ENCODE data around the gene SHANK1.

SHANK1 gene

GRCh38 chr19:50649433-50650391 lies 69.9 kb downstream of the SHANK1 start, which contains the start of gene C19orf81:
Gene C19orf81, plus strand, starts transcription at chr19:50649445. Its CDS starts 0 bp downstream, at chr19:50649445.
- H3K27ac ChIP-seq, result no peak within 1 kb of the TSS
- POLR2A ChIA-PET (ENCODE audit: low non-redundant PET), result no interaction called here
- no peak for DNase-seq (ENCODE audit: low spot score)
- CTCF ChIA-PET, result no interaction called here
- TF ChIP-seq, protein P1, sequence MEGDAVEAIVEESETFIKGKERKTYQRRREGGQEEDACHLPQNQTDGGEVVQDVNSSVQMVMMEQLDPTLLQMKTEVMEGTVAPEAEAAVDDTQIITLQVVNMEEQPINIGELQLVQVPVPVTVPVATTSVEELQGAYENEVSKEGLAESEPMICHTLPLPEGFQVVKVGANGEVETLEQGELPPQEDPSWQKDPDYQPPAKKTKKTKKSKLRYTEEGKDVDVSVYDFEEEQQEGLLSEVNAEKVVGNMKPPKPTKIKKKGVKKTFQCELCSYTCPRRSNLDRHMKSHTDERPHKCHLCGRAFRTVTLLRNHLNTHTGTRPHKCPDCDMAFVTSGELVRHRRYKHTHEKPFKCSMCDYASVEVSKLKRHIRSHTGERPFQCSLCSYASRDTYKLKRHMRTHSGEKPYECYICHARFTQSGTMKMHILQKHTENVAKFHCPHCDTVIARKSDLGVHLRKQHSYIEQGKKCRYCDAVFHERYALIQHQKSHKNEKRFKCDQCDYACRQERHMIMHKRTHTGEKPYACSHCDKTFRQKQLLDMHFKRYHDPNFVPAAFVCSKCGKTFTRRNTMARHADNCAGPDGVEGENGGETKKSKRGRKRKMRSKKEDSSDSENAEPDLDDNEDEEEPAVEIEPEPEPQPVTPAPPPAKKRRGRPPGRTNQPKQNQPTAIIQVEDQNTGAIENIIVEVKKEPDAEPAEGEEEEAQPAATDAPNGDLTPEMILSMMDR (conservative IDR thresholded peaks at IDR 0.05; ENCODE audit: low read depth), result no peak

DNA sequence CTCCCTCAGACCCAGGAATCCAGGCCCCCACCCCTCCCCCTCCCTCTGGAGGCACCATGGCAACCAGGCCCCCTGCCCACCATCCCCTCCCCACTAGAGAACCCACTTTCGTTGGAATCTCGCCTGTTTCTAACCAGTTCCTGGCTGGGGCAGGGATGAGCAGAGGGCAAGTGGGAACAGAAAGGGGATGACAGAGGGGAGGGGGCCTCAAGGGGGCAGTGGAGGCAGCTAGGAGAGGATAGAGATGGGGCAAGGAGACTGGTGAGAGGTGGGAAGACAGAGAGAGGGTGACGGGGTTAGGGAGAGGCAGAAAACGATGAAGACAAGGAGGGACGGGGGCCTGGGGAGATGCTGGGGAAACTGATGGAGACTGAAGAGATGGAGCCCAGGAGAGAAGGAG lies 70.9 kb downstream of the SHANK1 start:
- CTCF ChIA-PET, result no interaction called here
- TF ChIP-seq, protein P1 (conservative IDR thresholded peaks at IDR 0.05; ENCODE audit: low read depth), result no peak
- POLR2A ChIA-PET (ENCODE audit: low non-redundant PET), result no interaction called here
- DNase-seq (ENCODE audit: low spot score), result no peak
- no peak overlapping the region for H3K27ac ChIP-seq

DNA sequence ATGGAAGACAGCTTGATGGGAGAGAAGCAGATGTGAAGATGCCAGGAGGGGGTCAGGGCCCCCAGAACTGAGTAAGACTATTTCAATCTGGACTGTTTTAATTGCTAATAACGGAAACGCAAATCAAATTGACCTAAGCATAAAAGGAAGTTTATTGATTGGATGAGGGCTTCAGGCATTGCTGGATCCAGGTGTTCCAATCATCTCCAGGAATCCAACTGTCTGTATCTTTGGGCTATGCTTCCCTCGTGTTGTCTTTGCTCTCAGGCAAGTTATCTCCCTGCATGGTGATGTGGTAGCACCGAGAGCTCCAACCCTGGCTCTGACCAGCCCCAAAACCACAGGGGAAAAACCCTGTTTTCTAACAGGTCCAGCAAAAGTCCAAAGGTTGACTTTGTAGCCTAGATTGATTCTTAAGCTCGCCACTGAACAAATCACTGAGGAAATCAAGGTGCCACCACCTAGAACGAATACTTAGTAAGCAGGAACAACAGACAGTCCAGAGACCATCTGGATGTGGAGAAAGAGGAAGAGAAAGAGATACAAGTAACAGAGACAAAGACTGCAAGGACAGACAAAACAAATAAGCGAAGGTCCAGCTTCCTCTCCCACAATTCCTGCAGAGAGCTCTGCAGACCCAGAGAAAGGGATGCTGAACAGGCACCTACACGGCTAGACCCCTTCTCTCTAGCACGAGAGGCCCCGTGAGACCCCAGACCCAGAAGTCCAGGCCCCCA lies 71.6 kb downstream of the SHANK1 start:
- POLR2A ChIA-PET (ENCODE audit: low non-redundant PET), result no interaction called here
- no peak for DNase-seq (ENCODE audit: low spot score)
- H3K27ac ChIP-seq, result no peak overlapping the region
- TF ChIP-seq, protein P1 (conservative IDR thresholded peaks at IDR 0.05; ENCODE audit: low read depth), result no peak
- CTCF ChIA-PET, result no interaction called here

DNA sequence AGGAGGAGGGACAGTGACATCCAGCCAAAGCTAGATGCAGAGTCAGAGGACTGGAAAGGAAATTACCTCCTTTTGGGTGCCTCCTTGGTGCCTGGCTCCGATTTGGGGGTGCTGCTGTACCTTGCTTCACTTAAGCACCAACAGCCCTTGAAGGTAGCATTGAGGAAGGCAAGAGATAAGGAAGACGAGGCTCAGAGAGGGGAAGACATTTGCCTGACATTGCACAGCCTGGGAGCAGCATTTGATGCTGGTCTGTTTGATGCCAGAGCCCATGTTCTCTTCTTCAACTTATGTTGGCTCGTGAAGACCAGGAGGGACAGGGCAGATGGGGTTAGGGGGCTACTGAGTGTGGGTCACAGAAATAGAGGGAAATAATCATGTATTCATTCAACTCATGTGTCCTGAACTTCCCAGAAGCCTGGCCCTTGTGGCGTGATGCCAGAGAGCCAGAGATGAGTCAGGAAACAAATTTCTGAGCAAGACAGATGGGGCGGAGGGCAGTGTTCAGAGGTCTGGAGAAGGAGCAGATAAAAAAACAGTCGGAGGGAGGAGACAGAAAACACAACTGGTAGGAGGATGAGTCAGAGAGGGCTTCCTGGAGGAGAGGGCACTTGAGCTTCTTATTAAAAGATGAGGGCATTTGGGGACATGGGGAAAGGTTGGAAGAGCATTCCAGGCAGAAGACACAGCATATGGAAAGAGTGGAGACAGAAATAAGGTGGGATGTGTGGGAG lies 73.4 kb downstream of the SHANK1 start:
- ChIA-PET POLR2A (ENCODE audit: low non-redundant PET) (no interaction called here), CTCF (no interaction called here)
- TF ChIP-seq, protein P1 (conservative IDR thresholded peaks at IDR 0.05; ENCODE audit: low read depth), result no peak
- DNase-seq (ENCODE audit: low spot score), result peak; percentile 64
- H3K27ac ChIP-seq, result no peak overlapping the region

- POLR2A ChIA-PET (ENCODE audit: low non-redundant PET), result no interaction called here
- TF ChIP-seq, protein P1 (conservative IDR thresholded peaks at IDR 0.05; ENCODE audit: low read depth), result no peak
- CTCF ChIA-PET, result no interaction called here
- H3K27ac ChIP-seq, result no peak overlapping the region
- DNase-seq (ENCODE audit: low spot score), result no peak
Measured at GRCh38 chr19:50645107-50645506, 74.5 kb downstream of the SHANK1 start.

DNA sequence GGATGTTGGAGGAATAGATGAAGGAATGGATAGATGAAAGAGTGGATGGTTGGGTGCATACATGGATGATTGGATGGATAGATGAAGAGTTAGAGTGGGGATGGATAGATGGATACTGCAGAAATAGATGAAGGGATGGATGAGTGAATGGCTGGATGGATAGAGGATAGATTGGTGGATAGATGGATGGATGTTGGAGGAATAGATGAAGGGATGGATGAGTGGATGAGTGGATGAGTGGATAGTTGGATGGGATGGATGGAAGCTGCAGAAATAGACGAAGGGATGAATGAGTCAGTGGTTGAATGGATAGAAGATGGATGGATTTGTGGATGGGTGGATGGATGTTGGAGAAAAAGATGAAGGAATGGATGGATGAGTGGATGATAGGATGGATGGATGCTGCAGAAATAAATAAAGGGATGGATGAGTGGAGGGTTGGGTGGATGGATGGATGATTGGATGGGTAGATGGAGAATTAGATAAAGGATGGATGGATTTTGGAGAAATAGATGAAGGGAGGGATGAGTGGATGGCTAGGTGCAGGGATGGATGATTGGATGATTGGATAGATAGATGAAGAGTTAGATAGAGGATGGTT lies 75.2 kb downstream of the SHANK1 start:
- DNase-seq (ENCODE audit: low spot score), result no peak
- ChIA-PET POLR2A (ENCODE audit: low non-redundant PET) (no interaction called here), CTCF (interaction anchor here (0.6 kb wide), 1 partner anchor 167 kb away, joined by 4 read pairs; no protein-coding TSS in a partner anchor)
- no peak overlapping the region for H3K27ac ChIP-seq
- TF ChIP-seq, protein P1 (conservative IDR thresholded peaks at IDR 0.05; ENCODE audit: low read depth), result no peak

Measured in RWPE1 (cell line).